A549 treated with dexamethasone at 1 μM for 4 hours (cell line): Measurements from ENCODE around the gene OBP2A. TPM values are rescaled to one million over a fixed set of nuclear protein-coding genes. Genes with fewer than 3 reads are reported as not detected.

Experiments
- total RNA-seq: library from RNA; stranded (reverse); fragments of 200-300 nt; extraction: Qiagen RNA extraction; gene quantifications from 5 replicates; pipeline ENCODE4 v1.2.3, GENCODE V29; 2022

The OBP2A gene, protein sequence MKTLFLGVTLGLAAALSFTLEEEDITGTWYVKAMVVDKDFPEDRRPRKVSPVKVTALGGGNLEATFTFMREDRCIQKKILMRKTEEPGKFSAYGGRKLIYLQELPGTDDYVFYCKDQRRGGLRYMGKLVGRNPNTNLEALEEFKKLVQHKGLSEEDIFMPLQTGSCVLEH
- not detected in 5 replicates for total RNA-seq

DNA sequence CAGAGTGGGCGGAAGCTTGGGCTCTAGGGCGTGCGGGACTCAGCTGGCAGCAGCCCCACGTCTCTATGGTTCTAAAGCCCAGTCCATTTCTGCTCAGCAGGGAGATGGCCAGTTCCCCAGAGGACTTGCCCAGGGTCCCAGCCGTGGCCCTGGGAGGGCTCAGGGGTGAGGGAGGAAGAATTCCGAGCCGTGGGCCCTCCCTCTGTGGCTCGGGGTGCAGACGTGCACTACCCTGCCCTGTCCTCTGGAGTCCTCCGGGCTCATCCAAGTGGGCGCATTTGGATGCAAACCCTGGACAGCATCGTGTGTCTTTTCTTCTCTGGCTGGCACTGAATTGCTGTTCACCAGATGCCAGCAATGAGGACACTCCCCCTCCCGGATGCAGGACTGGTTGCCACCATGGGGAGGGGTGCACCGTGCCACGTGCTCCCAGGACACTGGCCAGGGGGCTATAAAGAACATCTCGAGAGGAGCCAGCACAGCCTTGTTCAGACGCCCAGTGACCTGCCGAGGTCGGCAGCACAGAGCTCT is at the start of gene OBP2A:
OBP2A (plus strand) TSS at position 481 of the 531 bp plus-strand sequence. CDS start 55 bp downstream, outside the sequence.

DNA sequence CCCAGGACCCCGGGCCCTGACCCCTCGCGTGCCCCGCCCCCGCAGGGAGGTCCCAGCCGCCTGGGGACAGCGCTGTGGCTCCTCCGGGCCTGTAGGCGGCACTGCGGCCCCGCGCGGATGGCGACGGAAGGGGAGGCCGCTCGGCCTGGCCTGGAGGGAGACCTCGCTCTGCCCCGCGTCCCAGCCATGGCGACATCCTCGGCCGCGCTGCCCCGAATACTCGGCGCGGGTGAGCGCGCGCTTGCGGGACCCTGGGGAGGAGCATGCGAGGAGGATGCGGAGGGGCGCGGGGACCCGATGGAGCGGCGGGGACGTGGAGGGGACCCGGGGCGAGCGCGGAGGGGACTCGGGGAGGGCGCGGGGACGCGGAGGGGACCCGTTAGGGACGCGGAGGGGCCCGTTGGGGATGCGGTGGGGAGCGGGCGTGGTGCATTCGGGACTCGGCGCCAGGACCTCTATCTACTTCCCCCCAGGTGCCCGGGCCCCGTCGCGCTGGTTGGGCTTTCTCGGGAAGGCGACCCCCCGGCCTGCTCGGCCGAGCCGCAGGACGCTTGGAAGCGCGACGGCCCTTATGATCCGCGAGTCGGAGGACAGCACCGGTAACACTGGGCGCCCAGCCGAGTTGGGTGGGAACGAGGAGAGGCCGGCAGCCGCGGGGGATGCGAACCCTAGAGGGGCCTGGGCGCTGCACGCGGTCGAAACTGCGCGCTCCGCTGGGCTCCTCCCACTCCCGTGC is 45.2 kb upstream of the OBP2A start, which contains the start of gene MRPS2:
MRPS2 (plus strand) TSS at position 158 of the 736 bp plus-strand sequence; CDS start at position 187, 29 bp downstream.

DNA sequence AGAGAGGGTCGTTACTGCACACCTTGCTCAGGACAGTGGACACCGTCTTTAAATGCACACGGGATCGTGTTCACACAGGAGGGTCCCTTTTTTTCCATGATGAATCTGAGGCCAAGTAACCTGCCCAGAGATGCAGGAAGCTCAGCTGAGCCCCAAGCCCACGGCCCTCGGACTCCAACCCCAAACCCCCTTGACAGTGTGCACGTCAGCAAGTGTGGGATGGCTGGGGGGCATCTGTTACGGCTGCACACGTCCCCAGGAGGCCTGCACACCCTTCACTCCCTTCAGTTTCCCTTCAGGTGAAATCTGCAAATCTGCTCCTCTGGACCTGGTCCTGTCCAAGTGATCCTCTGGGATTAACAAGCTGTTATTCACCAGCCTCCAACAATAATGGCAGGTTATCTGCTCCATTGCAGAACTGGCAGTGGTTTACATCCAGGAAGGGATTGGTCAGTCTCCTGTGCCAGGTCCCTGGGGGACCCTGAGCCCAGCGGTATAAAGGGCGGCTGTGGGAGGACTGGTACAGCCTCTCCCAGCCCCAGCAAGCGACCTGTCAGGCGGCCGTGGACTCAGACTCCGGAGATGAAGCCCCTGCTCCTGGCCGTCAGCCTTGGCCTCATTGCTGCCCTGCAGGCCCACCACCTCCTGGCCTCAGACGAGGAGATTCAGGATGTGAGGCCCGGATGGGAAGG is 24.9 kb upstream of the OBP2A start, which contains the start of gene LCN1:
LCN1 (plus strand) TSS at position 525 of the 692 bp plus-strand sequence; CDS start at position 583, 58 bp downstream.

DNA sequence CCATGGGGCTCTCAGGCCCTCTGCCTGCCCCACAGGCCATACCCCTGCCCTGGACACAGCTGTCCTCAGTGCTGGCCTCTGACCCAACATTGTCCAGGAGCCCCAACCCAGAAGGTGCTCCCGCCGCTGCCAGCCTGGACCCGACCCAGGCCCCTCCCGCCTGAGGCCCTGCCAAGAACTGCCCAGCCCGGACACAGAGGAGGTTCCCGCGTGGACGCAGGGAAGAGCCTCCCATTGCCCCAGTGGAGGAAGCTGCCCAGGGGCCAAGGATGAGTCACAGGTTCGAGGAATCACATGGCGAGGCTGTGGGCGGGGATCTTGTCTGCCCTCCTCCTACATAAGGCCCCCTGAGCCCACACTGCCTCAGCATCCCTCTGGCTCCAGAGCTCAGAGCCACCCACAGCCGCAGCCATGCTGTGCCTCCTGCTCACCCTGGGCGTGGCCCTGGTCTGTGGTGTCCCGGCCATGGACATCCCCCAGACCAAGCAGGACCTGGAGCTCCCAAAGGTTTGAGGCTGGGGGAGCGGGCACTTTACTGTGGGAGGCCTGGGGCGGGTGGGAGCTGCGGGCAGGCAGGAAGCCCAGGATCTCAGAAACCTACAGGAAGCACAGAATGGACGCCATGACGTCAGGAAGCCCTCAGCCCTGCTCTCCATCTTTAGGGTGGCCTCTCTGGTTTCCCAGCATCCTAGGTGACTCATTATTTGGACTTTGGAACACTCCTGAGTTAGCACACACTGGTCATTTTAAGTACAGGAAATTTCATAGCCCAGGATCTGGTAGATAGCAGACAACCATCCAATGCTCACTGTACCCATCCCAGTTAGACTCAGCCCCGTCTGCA is 15.7 kb downstream of the OBP2A start, which contains the start of gene PAEP:
PAEP (plus strand) TSS at position 366 of the 844 bp plus-strand sequence.

Other genes starting within 250 kb of the OBP2A start
- 12.8 to 20.9 TPM (median 19.4 TPM) in 5 replicates for gene PPP1R26, start 66.3 kb upstream of the OBP2A start, total RNA-seq
- 102 to 135 TPM (median 127 TPM) in 5 replicates for gene MRPS2, start 45.4 kb upstream of the OBP2A start, total RNA-seq
- gene LCN1, start 24.7 kb upstream of the OBP2A start, total RNA-seq = 0.14 to 0.30 TPM (median 0.21 TPM) in 4 of 5 replicates, not detected in the other
- gene PAEP, start 15.6 kb downstream of the OBP2A start, total RNA-seq = 0.14 to 0.45 TPM (median 0.36 TPM) in 5 replicates
- gene GLT6D1, start 93.4 kb downstream of the OBP2A start, total RNA-seq = not detected in 5 replicates
- 0.14 to 0.30 TPM (median 0.22 TPM) in 3 of 5 replicates, not detected in the others for gene LCN9, start 117.2 kb downstream of the OBP2A start, total RNA-seq
- 0.06 to 0.11 TPM in 2 of 5 replicates, not detected in the others for gene SOHLH1, start 153.4 kb downstream of the OBP2A start, total RNA-seq
- gene KCNT1, start 156.1 kb downstream of the OBP2A start, total RNA-seq = 0.07 TPM in 1 of 5 replicates, not detected in the others